HG03280 (cell line): ENCODE results near the gene DGUOK.

Experiments
- ATAC-seq: cut with Tn5 transposase; IDR thresholded peaks from one replicate; pipeline ENCODE4 v1.9.1; 2021; ENCODE audit warnings: mild to moderate bottlenecking, moderate library complexity; ENCODE audit not compliant: unreplicated experiment

Gene DGUOK

DNA sequence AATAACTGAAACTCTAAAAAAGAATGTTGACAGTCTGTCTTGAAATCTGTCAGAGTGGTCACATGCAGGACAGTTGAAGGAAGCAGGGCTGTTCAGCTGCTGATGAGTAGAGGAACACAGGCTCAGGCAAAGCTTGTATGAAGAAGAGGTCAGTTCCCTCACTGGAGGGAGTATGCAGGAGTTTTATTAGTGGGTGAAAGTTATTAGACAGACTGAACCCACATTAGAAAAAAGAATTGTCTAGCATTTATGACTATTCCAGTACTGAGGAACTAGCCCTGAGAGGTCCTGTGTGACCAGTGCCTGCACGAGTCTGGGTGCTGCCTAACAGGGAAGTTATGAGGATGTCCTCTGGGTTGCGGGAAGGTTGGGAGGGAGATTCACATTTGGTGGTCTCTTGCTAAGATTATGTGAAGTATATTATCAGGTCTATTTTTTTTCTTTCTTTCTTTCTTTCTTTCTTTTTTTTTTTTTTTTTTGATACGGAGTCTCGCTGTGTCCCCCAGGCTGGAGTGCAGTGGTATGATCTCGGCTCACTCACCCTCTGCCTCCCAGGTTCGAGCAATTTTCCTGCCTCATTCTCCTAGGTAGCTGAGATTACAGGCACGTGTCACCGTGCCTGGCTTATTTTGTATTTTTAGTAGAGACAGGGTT is 67.6 kb downstream of the DGUOK start:
- ATAC-seq: no peak

DNA sequence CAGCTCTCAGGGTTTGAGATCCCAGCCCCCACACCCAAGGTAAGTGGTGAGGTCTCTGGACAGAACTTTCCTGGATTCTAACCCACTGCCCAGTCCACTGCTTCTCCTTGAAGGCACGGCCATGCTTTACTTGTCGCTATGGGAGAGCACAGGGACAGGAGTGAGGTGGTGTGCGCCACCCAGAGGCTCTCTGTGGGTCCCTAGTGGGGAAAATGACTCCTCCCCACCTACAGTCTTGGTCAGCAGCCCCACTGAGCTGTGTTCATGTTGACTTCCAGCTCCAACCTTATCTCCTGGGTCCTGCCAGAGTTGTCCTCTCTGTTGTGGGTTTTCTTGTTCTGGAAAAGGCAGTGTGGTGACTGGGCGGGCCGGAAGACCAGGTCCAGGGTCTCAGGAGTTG is 69.1 kb downstream of the DGUOK start:
- no peak for ATAC-seq

DNA sequence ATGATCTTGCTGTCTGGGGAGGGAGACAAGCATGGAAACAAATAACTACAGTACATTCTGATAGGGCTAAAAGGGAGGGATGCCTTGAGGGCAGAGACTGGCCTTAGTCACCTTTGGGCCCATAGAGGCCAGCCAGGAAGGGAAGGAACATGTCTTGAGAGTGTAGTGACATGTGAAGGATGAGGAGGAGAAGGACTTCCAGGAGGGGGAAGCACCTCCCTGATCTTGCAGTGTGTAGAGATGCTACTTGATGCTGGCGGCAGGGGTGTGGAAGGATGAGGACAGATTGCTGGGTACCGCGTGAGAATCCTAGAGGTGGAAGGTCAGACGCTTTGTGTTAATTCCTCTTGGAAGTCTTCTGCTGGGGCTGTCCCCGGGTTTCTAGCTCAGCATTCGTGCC is 71.1 kb downstream of the DGUOK start:
- no peak for ATAC-seq

DNA sequence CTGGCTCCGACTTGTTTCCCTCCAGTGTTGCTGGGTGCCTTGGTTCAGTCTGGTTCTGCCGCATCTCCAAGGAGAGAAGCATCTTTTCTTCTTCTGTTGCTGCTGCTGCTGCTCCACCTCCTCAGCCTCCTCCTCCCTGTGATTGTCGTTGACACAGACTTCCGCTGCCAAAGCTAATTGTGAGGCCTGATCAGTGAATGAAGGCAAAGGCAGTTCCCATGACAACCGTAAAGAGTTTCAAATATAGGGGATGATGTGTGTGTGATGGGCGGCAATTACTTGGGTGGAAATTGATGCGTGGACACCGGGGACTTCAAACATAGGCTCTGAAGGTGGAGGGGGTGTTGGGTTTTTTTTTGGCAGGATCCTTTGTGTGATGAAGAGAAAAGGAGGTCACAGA is 71.8 kb downstream of the DGUOK start:
- ATAC-seq: no peak

DNA sequence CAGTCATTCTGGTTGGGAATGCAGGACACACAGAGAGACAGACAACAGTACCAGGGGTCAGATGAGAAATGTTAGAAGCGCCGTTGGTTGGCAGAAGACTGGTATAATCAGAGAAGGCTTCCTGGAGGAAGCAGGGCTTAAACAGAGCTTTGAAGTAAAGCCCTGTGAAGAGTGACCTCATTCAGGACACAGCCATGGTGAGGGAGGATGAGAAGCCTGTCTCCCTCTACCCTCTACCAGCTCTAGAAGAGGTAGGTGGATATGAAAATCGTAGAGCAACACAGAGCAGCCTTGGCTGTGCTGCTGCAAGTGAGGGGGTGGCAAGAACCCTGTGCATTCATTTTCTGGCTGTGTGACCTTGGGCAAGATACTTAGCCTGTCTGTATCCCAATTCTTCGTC is 72.3 kb downstream of the DGUOK start:
- ATAC-seq: no peak

DNA sequence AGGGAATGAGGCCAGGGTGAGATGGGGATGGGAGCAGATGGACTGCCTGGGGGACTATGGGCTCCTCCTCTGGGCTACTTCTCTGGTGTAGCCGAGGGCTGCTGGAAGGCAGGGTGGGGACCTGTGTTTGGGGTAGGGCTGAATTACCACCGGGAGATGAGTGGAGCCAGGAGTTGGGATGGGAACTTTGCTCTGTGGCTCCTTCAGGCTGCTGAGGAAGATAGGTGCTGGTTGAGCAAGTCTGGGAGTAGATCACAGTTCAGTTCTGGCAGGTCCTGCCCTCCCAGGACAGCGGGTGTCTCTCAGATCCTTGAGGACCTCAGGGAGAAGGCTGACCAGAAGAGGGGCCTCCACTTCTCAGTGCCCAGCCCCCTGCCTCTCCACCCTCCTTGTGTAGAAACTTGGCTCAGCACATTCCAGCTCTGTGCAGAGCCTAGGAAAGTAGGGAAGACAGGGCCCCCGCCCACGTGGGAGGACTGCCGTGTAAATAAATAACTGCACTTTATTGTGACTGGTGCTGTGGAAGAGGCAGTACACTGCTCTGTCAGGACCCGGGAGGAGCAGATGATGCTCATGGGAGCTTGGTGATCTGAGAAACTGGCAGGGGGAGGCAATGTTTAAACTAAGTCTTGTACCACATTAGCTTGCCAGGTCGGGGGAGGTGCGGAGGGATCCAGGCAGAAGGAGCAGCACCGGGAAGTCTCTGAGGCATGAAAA is 73.4 kb downstream of the DGUOK start:
- ATAC-seq: no peak

DNA sequence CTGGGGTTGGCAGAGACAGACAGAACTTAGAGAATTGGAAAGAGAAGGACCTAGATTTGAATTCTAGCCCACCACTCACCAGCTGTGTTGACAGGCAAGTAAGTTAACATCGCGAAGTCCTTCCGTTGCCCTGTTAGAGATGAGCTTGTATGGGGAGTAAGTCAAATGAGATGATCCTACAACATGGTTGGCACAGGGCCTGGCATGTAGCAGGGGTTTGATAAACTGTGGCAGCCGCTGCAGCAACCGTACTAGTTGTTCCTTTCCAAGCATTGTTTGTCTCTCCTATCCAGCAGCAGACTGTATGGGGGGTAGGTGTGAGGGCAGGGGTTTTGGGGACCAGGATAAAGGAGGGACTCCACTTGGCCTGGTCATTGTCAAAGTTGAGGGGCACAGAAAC is 74.0 kb downstream of the DGUOK start:
- no peak for ATAC-seq

DNA sequence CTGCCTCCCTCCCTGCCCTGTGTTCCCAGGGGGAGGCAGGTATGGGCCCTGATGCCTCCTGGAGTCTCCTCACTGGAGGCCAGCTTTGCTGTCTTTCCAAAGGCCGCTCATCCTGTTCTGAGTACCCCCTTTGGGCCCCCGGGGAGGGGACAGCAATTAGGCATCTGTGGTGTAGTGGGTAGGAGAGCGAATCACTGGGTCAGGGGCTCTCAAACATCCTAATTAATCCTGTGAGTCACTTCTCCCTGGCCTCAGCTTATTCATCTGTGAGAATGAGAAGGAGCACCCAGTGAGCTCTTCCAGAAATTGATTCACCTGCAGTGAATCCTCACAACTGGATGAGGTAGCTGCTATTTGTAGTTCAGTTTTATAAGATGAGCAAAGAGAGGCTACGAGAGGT is 74.4 kb downstream of the DGUOK start:
- ATAC-seq: no peak

DNA sequence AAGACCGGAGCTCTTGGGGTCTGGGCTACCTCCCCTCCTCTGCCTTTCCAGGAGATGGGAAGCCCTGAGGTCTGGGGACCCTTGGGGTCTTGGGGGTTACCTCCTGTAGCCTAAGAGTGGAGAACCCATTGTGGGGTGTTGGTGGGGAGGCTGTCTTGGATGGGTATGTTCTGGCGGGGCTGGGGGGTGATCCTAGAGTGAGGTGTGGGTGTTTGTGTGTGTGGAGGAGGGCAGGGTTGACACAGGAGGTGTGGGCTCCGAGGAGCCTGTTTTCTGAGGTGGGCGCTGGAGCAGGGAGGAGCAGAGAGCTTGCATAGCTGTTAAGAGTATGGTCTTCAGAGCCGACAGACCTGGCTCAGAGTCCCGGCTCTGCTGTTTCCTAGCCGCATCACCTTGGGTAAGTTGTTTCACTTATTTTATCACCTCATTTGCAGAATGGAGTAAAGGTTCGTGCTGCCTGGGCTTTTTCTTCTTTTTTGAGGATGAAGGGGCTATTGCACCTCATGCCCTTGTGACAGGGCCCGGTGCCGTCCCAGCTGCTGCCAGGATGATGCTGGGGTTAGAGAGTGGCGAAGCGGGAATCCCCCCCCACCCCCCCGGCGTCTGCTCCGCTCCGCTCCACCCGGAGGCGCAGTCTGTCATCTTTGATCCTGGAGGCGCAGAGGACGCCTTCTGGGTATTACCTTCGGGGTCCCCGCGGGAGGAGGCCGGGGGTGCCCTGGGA is 75.3 kb downstream of the DGUOK start:
- ATAC-seq: peak; percentile 48

DNA sequence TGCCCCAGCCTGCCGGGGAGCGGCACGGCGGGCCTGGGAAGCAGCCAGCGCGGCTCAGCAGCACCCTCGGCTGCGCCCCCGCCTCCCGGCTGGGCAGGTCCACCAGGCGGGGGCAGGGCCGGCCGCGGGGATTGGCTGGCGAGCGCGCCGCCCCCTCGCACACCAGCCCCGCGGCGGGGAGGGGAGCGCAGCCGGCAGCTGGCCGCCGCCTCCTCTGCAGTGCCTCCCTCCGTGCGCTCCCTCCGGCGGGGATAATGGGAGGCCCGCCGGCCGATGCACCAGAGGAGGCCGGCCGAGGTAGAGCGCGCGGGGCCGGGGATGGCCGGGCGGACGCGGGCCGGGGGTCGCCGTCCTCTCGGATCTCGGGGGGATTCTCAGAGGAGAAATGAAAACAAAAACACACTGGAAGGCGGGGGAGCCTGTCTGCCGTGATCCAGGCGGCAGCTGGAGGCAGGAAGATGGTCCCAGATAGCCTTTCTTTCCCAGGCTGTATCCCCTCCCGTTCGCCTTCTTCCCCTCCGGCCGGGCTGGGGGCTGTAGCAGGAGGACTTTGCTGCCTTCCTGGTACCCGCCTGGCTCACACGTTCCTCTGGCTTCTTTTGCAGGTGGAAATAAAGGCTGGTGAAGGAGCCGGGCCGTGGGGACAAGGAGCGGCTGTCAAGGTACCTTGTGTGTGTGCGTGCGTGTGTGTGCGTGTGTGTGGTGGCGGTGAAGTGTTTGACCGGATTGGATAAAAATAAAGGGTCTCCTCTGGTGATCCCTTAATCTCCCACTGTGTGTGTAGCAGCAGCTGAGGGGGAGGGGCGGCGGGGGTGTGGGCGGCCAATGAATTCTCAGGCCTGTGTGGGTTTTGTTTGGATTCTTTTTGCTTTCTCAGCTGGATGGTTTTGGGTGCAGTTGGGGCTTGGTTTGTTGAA is 76.1 kb downstream of the DGUOK start:
- ATAC-seq: peak; percentile 97

DNA sequence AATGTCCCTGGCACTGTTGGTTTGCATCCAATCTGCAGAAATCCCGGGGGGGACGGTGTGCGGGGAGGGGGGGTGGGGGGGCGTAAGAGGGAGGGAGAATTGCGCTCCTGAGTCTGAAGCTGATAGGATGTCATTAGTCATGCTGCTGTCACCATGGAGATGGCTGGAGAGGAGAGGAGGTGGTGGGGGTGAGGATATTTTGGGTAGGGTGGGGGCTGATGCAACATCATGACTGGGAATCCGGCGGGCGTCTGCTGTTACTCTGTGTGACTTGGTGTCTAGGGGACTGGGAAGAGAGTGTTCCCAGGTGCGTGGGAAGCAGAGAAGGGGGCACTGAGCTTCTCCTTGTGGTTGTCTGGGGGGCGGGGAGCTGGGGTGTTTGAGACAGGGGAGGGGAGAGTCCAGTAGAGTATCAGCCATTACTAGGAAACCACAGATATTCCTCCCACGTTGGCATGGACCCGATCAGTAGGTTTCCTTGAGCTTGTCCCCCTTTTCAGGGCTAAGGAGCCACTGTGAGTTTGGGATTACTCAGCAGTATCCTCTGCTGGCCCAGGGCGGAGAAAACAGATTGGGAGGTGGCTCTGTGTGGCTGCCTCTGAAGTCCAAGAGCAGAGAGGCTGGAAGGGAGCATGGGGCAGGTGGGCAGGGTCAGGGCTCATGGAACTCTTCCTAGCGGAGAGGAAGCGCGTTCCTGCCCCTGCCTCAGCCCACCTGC is 77.0 kb downstream of the DGUOK start:
- ATAC-seq: no peak

DNA sequence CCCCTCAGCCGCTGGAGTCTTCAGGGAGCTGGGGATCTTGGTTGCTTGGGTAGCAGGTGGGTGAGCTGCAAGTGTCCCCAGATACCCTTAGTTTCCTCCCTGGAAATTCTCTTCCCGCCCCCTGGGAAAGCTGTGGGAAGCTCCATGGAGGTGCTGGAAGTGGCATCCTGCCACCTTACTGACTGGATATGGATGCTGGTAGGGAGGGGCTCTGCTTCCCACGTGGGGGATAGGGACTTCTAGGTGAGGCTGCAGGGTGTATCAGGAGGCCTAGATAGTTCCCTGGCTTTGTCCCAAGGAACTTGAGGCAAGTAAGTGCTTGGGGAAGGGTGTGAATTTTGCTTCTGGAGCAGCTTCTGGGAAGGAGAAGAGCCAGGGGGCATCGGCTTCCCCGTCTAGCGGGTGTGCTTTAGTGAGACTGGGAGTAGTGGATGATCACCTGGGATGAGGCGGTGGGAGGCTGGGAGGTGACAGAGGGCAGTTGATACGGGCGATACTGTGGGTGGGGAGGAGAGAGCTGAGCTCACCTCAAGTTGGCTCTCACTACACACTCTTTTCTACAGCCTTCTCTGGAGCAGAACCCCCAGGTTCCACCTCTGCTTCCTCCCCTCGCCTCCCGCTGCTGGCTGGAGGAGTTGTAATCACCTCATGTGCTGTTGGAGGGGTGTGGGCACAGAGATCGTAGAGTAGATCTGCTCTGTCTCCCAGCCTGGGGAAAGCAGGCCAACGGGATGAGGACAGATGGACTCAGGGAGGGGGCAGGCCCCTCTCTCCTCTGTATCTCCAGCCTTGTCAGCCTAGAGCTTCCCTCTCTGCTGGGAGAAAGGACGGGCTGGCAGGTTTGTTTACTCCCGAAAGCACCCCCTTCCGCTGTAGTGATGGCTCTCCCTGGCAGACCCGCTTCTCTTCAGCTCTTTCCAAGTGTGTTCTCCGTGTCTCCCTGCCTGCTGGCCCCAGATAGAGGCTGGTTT is 77.8 kb downstream of the DGUOK start:
- ATAC-seq: no peak

DNA sequence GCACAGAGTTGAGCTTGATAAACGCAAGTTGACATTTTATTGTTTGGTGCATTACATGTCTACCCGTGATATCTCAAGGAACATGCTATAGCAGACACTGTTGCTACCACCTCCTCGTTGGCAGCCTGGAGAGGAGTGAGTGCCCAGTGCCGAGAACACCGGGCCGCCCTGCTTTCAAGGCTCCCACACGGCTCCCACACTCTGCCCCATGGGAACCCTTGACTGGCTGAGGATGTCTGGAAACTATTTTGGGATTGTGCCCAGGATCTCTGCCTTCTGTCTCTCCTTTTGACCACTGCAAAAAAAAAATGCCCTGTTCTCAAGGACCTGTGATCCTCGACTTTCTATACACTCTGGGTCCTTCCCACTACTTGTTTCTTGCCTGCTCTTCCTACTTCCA is 79.1 kb downstream of the DGUOK start:
- no peak for ATAC-seq

DNA sequence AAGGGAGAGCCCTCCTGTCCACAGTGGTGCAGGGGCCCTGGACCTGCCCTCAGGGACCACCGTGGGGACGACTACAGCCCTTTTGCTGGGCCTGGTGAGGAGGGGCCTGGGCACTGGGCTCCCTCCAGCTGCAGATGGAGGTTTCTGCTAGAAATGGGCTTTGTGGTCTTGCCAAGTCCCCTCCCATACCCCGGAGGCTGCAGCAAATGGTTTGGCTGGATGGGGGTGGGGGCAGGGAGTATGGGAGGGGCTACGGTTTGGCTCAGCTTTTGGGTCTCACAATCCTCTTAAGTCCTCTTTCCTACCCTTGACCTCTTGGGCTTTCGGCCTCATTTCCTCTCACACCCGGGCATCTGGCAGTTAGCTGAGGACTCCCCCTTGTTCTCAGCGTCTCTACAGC is 79.8 kb downstream of the DGUOK start:
- ATAC-seq: no peak

DNA sequence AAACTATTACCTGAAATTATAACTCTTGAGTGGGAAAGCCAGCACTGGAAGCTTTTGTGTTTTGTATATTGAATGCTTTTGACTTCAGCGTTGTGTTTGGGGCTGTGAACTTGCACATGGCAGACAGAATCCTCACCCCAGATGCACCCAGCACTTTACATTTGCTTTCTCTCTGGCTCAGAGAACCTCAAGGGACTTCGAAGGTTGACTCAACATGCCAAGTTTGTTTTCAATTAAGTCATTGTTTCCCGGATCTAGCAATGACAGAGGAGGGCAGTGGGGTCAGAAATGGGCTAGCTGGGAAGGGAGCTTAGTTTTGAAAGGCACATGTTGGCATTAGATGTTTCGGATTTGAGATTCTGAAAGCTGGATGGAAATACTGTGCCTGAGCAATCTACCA is 80.4 kb downstream of the DGUOK start:
- ATAC-seq: no peak

DNA sequence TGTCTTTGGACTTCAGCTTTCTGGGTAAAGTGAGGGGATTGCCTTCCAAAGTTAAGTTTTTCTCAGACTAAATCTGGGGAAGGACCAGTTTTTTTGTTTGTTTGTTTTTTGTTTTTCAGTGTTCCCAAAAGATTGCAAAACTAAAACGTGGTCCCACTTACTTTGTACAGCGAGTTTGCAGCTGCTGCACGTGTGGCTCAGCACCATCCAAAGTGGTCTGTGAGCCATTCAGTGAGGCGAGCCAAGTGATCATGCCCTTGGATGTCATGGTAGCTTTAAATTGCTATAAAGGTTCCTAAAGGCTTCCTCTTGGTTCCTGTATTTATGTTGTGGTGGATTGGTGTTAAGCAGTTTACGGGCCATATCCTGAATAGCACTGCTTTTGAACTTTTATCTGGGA is 81.0 kb downstream of the DGUOK start:
- no peak for ATAC-seq
